ENCODE measurements around the gene PTPRT.

DNA sequence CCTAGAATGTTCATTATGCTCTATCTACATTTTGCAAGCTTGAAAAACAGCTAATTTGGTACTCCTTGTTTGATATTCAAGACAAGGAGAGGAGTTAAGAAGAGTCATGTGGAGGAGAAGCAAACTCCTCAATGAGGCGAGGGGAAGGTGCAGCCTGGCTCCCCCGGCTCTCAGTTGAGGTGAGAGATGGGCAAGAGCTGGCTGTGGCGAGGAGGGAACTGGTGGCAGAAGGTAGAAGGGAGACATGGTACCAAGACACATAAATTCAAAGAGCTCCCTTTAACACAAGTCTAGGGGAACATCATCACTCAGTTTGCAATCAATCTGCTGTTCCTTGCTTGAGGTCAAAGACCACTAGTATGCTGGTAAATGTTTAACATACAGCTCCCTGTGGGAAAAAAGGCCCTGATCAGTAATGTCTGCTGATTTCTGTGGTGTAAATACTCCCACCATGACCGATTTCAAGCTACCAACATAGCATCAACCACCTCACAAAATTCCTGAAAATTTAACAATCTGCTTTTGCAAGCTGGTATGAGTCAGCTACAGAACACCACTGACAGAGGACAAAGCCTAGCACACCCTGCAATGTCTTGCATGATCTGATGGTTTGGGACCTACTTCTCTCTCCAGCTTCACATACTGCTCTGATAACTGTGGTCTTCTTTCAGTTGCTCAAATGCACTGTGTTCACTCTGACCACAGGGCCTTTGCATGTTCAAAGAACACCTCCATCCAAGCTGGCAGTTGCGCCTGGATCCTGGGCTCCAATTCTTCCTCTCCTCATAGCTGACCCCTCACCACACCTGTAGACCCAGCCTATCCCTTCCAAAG lies 1055.2 kb downstream of the PTPRT start:
- TF ChIP-seq CTCF (IDR thresholded peaks at IDR 0.05) (no peak), POLR2A (IDR thresholded peaks at IDR 0.05) (no peak), POLR2AphosphoS5 (IDR thresholded peaks at IDR 0.05) (no peak), EP300 (IDR thresholded peaks at IDR 0.05) (no peak)
